KOPT-K1 (cell line): Measurements from ENCODE around the gene PTEN.
"Not testable (repeated sequence)": the region's sequence is repeated elsewhere in the genome, so short reads cannot be mapped to it uniquely, and the experiment has no call there.

ENCODE experiments used
- H3K27ac ChIP-seq: fragments of 200-600 bp; sonication (generic); 2 replicates; pipeline ENCODE4 v1.5.1; 2016; ENCODE audit warnings: antibody characterized with exemption, mild to moderate bottlenecking, low read depth, low read length; ENCODE audit not compliant: poor library complexity, severe bottlenecking
- H3K36me3 ChIP-seq: fragments of 200-600 bp; sonication (generic); 2 replicates; pipeline ENCODE4 v1.5.1; 2017; ENCODE audit warnings: antibody characterized with exemption, mild to moderate bottlenecking, low read length, moderate library complexity; ENCODE audit not compliant: insufficient read depth
- H3K9me3 ChIP-seq: fragments of 200-600 bp; sonication (generic); 2 replicates; pipeline ENCODE4 v1.5.1; 2017; ENCODE audit warnings: antibody characterized with exemption, low read length, mild to moderate bottlenecking; ENCODE audit not compliant: insufficient read depth, poor library complexity, severe bottlenecking

PTEN gene

DNA sequence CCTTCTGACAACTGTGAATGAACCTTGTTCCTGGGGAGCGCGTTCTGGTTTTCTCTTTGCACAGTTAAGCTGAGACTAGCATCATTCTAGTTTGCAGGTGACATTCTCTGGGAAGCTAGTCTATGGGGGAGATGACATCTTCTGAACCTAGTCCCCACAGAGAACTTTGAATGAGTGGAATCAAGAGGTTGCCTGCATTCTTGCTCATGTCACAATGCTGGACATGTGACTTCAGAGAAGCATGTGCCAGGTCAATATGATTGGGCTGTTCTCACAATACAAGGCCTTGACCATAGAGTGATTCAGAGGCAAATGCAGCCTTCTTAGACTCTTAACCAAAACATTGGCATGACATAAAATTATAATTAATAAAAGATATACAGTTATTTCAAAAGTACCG is 22.2 kb upstream of the PTEN start:
- no peaks in the 10 kb centered on the region for H3K9me3 ChIP-seq
- no peak overlapping the region for H3K27ac ChIP-seq
- H3K36me3 ChIP-seq, result no peaks in the 10 kb centered on the region

DNA sequence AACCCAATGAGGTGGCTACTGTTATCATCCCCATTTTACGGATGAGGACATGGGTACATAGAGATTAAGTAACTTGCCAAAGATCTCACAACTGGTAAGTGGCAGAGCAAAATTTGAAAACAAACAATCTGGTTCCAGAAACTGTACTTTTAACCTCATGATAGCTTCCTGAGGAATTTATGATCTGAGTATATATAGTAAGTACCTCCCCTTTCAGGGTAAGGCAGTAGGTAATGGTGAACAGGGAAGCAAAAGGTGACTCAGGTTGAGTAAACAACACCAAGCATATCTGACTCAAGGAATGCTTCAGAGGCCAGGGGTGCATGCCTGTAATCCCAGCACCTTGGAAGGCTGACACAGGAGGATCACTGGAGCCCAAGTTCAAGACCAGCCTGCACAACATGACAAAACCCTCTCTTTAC is 21.2 kb upstream of the PTEN start:
- H3K36me3 ChIP-seq, result no peaks in the 10 kb centered on the region
- H3K9me3 ChIP-seq, result no peaks in the 10 kb centered on the region
- no peak overlapping the region for H3K27ac ChIP-seq

DNA sequence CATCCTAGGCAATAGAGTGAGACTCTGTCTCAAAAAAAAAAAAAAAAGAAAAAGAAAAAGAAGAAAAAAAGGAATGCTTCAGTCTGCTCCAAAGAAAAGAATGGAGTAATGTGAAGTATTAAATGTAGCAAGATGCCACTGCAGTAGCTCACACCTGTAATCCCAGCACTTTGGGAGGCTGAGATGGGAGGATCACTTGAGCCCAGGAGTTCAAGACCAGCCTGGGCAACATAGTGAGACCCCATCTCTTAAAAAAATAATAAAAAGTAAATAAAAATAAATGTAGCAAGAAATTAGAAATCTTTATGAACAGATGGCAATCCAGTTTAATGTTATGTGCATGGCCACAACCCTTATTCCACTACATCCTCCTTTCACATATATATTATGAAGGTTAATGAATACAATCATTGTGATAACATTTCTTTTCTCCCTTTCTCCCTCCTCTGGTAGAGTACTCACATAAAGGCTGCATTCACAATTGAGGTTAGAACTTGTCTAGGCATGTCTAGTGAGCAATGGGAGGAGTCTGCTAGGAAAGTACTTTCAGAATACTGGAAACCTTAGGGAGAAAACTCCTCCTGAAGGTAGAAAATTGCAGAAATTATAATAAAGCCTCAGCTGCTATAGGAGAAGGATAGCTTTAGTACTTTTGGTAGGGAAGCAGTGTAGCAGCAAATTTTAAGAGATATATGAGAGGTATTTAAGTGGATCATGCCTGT is 20.5 kb upstream of the PTEN start:
- Histone ChIP-seq H3K36me3 (no peaks in the 10 kb centered on the region), H3K9me3 (no peaks in the 10 kb centered on the region), H3K27ac (no peak overlapping the region)

DNA sequence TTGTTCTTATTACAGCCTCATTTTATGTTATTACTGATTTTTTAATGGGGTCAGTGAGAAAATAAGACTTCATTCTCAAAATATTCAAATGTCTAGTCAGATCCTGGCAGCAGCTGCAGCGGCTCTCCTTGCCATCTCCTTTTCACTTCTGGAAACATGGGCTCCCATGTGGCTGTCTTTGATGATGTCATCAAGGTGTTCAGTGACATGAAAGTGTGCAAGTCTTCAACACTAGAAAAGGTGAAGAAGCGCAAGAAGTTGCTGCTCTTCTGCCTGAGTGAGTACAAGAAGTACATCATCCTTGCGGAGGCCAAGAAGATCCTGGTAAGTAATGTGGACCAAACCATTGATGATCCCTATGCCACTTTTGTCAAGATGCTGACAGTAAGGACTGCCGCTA is 19.7 kb upstream of the PTEN start:
- Histone ChIP-seq H3K9me3 (no peaks in the 10 kb centered on the region), H3K36me3 (no peaks in the 10 kb centered on the region), H3K27ac (no peak overlapping the region)

DNA sequence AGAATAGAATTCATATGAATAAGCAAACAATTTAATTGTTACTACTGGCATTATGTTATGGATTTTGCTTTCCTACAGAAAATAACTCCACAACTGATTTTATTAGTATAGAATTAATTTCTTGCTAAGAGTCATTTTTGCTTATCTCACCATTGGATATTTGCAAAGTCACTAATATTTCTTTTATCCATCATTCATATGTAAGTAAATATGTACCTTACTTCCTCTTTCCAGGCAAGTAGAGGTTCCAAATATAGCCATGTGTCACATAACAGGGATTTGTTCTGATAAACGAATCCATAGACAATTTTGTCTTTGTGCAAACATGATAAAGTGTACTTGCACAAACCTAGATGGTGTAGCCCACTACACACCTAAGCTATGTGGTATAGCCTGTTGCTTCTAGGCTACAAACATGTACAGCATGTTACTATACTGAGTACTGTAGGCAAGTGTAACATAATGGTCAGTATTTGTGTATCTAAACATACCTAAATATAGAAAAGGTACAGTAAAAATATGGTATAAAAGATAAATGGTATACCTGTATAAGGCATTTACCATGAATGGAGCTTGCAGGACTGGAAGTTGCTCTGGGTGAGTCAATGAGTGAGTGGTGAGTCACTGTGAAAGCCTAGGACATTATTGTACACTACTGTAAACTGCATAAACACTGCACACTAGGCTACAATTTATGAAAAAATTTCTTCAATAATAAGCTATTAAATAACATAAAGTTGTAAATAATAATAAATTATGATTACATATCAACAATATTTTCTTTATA is 18.4 kb upstream of the PTEN start:
- H3K9me3 ChIP-seq, result no peaks in the 10 kb centered on the region
- H3K36me3 ChIP-seq, result no peaks in the 10 kb centered on the region
- no peak overlapping the region for H3K27ac ChIP-seq

DNA sequence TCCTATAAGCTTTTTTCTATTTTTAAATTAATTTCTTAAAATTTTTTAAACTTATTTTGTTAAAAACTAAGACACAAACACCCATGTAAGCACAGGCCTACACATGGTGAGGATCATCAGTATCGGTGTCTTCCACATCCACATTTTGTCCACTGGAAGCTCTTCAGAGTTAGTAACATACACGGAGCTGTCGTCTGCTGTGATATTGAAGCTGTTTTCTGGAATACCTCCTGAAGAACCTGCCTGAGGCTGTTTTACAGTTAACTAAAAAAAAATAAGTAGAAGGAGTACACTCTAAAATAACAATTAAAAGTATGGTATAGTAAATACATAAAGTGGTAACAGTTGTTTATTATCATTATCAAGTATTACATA is 17.8 kb upstream of the PTEN start:
- Histone ChIP-seq H3K27ac (no peak overlapping the region), H3K9me3 (no peaks in the 10 kb centered on the region)

DNA sequence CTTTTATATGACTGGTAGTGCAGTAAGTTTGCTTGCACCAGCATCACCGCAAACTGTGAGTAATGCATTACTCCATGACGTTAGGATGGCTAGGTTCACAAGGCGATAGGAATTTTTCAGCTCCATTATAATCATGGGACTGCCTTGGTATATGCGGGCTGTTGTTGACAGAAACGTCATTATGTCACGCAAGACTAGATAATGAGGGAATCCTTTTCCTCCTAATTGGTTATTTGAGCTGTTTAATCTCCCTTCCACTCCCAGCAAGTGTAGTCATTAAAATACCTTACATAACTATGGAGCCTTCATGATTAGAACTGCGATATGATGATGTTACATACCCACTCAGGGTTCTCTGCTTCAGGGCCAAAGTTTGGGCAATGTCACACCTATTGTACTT is 17.4 kb upstream of the PTEN start:
- no peaks in the 10 kb centered on the region for H3K36me3 ChIP-seq
- no peak overlapping the region for H3K27ac ChIP-seq
- H3K9me3 ChIP-seq, result no peaks in the 10 kb centered on the region

More for the DNA sequence above, 17.8 kb upstream of the PTEN start:
- H3K36me3 ChIP-seq, result no peaks in the 10 kb centered on the region

DNA sequence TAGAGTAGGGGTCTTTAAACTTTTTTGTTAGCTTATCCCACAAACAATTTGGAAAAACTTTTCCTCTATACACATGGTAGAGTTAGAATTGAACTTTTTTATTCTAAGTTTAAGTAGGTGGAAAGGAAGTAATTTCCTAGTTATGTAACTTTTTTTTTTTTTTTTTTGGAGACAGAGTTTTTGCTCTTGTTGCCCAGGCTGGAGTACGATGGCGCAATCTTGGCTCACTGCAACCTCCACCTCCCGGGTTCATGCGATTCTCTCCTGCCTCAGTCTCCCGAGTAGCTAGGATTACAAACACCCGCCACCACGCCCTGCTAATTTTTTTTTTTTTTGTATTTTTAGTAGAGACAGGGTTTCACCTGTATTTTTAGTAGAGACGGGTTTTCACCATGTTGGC is 16.7 kb upstream of the PTEN start:
- not testable (repeated sequence) for H3K9me3 ChIP-seq, H3K27ac ChIP-seq, H3K36me3 ChIP-seq

DNA sequence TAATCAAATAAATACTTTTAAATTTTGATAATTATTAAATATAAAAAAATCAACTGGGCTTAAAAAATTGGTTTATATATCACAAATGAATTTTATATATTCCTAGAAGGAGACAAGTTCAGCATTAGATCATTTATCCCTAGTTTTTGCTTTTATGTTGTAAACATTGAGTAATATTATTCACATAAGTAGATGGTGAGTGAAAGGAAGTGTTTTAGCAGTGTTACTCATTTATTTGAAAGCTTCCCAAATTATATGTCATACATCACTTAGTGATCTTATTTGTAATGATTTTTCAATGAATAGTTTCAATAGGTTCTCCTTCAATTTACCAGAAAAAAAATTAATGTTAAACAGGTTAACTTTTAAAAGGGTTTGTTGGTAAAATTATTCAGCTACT is 15.9 kb upstream of the PTEN start:
- H3K27ac ChIP-seq, result no peak overlapping the region
- no peaks in the 10 kb centered on the region for H3K9me3 ChIP-seq
- H3K36me3 ChIP-seq, result no peaks in the 10 kb centered on the region

DNA sequence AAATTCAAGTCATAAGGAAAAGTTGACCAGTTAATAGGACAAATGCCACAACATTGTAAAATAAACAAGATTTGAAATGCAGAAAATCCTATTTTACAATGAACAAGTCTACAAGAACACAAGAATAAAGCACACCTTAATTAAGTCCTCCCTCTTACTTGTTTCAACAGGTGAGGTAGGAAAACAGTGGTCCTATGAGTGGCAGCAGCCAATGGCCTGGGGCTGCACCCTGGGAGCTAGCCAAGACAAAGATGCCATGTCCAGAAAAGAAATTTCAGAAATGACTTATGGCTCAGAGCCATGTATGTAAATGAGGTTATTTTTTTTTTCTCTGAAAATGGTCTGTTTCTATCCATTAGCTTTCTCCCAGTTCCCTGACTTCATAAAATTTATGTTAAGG is 14.4 kb upstream of the PTEN start:
- Histone ChIP-seq H3K9me3 (no peaks in the 10 kb centered on the region), H3K36me3 (no peaks in the 10 kb centered on the region), H3K27ac (no peak overlapping the region)

DNA sequence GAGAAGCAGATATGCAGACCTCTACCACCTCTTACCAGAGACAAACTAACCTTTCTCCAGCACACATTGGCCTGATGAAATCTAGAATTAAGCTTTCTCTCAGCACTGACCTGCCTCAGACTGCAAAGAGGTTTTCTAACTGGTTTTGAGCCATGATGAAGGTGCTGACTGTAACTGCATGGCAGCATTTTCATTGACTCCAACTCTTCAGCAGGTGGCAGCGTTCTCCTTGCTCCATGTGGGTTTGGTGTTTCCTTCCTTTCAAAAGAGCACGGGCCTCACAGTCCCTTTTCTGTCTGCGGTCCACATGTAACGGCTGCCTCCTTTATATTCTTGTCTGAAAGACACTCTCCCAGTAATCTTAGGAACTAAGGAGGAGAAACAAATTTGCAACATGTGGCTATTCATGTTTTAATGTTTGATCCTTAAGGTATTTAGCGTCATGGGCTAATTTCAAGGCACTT is 12.7 kb upstream of the PTEN start:
- peak overlapping the region; percentile 73 for H3K27ac ChIP-seq
- no peaks in the 10 kb centered on the region for H3K9me3 ChIP-seq
- no peaks in the 10 kb centered on the region for H3K36me3 ChIP-seq

DNA sequence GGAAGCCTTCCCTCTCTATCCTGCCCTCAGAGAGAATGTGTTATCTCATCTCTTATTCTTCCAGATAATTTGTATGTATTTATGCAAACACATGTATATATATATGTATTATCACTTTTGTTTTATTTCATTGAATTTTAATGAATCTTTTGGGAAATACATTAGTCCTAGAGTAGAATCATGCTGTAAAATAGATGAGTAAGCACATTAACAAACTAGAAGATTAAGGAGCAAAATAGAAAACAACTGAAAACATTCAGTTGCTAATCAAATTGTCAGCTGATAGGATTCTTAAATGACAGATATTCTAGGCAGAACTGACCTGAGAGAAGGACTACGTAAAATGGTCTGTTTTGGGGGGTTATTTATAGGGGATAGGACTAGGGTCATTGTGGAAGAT is 11.3 kb upstream of the PTEN start:
- Histone ChIP-seq H3K36me3 (no peaks in the 10 kb centered on the region), H3K27ac (no peak overlapping the region), H3K9me3 (peaks cover 6% of the 10 kb centered on the region)

DNA sequence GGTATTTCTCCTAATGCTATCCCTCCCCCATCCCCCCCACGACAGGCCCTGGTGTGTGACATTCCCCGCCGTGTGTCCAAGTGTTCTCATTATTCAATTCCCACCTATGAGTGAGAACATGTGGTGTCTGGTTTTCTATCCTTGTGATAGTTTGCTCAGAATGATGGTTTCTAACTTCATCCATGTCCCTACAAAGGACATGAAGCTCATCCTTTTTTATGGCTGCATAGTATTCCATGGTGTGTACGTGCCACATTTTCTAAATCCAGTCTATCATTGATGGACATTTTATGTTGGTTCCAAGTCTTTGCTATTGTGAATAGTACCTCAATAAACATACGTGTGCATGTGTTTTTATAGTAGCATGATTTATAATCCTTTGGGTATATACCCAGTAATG is 8.2 kb upstream of the PTEN start:
- H3K27ac ChIP-seq, result peak overlapping the region; percentile 24
- H3K36me3 ChIP-seq, H3K9me3 ChIP-seq: not testable (repeated sequence)

DNA sequence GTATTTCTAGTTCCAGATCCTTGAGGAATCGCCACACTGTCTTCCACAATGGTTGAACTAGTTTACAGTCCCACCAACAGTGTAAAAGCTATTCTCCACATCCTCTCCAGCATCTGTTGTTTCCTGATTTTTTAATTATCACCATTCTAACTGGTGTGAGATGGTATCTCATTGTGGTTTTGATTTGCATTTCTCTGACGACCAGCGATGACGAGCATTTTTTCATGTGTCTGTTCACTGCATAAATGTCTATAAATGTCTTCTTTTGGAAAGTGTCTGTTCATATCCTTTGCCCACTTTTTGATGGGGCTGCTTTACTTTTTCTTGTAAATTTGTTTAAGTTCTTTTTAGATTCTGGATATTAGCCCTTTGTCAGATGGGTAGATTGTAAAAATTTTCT is 7.8 kb upstream of the PTEN start:
- not testable (repeated sequence) for H3K9me3 ChIP-seq, H3K36me3 ChIP-seq, H3K27ac ChIP-seq

DNA sequence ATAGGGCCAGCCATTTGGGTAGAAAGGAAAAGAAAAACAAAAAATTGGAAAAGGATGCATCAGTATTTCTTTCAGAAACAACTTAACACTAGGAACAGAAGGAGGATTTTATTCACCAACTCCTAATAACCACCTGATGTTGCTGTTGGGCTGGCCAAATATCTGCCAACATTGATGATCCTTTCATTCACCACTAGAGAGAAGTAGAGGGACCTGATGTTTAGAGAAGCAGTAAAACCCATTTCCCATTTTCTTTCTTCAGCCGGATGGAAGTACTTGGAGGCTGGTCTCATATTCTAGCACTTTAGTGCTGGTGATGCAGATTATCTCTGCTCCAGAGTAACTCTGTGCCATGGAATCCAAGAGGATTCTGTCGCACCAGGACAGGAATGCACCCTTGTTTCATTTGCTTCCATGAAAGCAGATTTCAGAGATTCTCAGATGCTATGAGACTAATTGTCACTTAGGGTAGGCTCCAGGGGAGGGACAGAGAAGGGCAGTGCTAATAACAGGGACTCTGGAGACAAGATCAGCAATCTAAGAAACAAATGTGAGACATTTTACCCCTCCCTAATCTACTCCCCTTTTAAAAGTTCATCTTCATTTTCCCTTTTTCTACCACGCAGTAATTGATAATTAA is 3.1 kb upstream of the PTEN start:
- H3K27ac ChIP-seq, result peak overlapping the region; percentile 98
- no peaks in the 10 kb centered on the region; the same call in 1 of the 2 replicates for H3K36me3 ChIP-seq
- H3K9me3 ChIP-seq, result peaks cover 6% of the 10 kb centered on the region
